Spinal cord (tissue), 10 donors: ENCODE measurements around the gene KRT79. TPM values are rescaled to one million over a fixed set of nuclear protein-coding genes. Genes with fewer than 3 reads are reported as not detected.

ENCODE experiments used
- DNase-seq, 6 donors: peaks; one replicate each; pipeline versions ENCODE4 v3.0.0 to v3.0.0-alpha.2; 2013 to 2015; ENCODE audit warnings: low spot score in 6 of 6, low read depth in 4 of 6
- H3K27ac ChIP-seq: one replicate; pipeline ENCODE4 v1.5.1; 2013; ENCODE audit warnings: low read depth, low read length, control low read depth
- H3K27me3 ChIP-seq: one replicate; pipeline ENCODE4 v1.6.1; 2013; ENCODE audit warnings: low read length; ENCODE audit not compliant: control insufficient read depth, insufficient read depth
- H3K36me3 ChIP-seq: one replicate; pipeline ENCODE4 v1.6.1; 2013; ENCODE audit warnings: low read length; ENCODE audit not compliant: control insufficient read depth, insufficient read depth
- H3K4me1 ChIP-seq: one replicate; pipeline ENCODE4 v1.6.1; 2013; ENCODE audit warnings: low read length; ENCODE audit not compliant: control insufficient read depth, insufficient read depth
- H3K4me3 ChIP-seq: one replicate; pipeline ENCODE4 v1.5.1; 2013; ENCODE audit warnings: low read depth, low read length, control low read depth
- H3K9me3 ChIP-seq: one replicate; pipeline ENCODE4 v1.6.1; 2013; ENCODE audit warnings: low read length; ENCODE audit not compliant: control insufficient read depth, insufficient read depth
- WGBS: methylation state at CpG from one replicate; pipeline ENCODE4 v1.1.5; 2013; ENCODE audit warnings: missing lambda C conversion rate; ENCODE audit not compliant: insufficient coverage; 5-methylcytosine and 5-hydroxymethylcytosine counted together
- polyA plus RNA-seq, 2 donors: library from polyadenylated mRNA; unstranded; fragments of 120-200 nt; gene quantifications; one replicate each; pipeline ENCODE4 v1.2.1, GENCODE V29; 2013; ENCODE audit not compliant: insufficient read length in 2 of 2
- total RNA-seq, 2 donors: library from RNA; depleted of rRNA in 1 of 2; stranded (reverse); fragments of 120-200 nt in 1 of 2; fragments of >200 nt in 1 of 2; gene quantifications; one replicate each; pipeline versions ENCODE4 v1.2.3 to v1.2.4, GENCODE V29; 2013 to 2014
- donor health status: healthy.

The KRT79 gene
- total and polyA plus RNA-seq, 4 donors: 0.10 to 1.4 (median 0.83) TPM

GRCh38 chr12:52820521-52820920 is 13.6 kb downstream of the KRT79 start:
- WGBS: 83% methylated on average over 2 of the region's 6 CpGs
- no peaks in the 10 kb centered on the region for H3K36me3 ChIP-seq
- H3K27ac ChIP-seq: no peak overlapping the region
- peaks cover 2% of the 10 kb centered on the region for H3K4me1 ChIP-seq
- DNase-seq: no peak
- no peak overlapping the region for H3K4me3 ChIP-seq
- H3K9me3 ChIP-seq: no peaks in the 10 kb centered on the region
- H3K27me3 ChIP-seq: no peaks in the 10 kb centered on the region

GRCh38 chr12:52819731-52820510 is 14.2 kb downstream of the KRT79 start:
- Histone ChIP-seq H3K36me3 (no peaks in the 10 kb centered on the region), H3K27me3 (no peaks in the 10 kb centered on the region), H3K4me1 (peaks cover 2% of the 10 kb centered on the region), H3K9me3 (no peaks in the 10 kb centered on the region), H3K27ac (no peak overlapping the region), H3K4me3 (no peak overlapping the region)
- 63% methylated on average over 6 of the region's 7 CpGs for WGBS
- no peak for DNase-seq

GRCh38 chr12:52818887-52819420 is 15.2 kb downstream of the KRT79 start:
- no peak for DNase-seq
- Histone ChIP-seq H3K9me3 (no peaks in the 10 kb centered on the region), H3K4me1 (peaks cover 2% of the 10 kb centered on the region), H3K4me3 (no peak overlapping the region), H3K27ac (no peak overlapping the region), H3K36me3 (no peaks in the 10 kb centered on the region), H3K27me3 (no peaks in the 10 kb centered on the region)
- WGBS: 64% methylated on average over 5 of the region's 7 CpGs

GRCh38 chr12:52818388-52818787 is 15.7 kb downstream of the KRT79 start:
- 18% methylated on average over 4 of the region's 7 CpGs for WGBS
- Histone ChIP-seq H3K27ac (no peak overlapping the region), H3K9me3 (no peaks in the 10 kb centered on the region)

DNA sequence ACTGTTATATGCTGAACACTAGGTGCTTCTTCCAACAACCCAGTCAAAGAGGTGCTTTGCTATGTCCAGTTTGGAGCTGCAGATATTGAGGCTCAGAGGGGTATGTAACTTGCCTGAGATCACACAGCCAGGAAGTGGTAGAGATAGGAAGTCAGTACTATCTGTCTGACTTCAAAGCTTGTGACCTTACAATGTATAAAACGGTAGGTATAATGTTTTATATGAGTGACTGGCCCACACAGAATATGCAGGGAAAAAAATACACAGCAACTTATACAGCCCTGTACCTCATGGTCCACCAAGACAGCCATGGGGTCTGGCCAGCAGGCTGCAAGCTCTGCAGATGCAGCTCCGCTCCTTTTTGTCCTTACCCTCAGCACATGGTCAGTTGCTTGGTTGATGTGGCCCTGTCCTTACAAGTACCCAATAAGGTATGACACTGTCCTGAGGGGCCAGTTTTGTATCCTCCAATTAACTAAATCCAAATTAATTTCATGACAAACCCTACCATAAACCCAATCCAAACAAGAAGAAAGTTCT is 16.3 kb downstream of the KRT79 start:
- Histone ChIP-seq H3K9me3 (no peaks in the 10 kb centered on the region), H3K4me3 (no peak overlapping the region), H3K4me1 (peaks cover 2% of the 10 kb centered on the region), H3K27me3 (no peaks in the 10 kb centered on the region), H3K27ac (no peak overlapping the region), H3K36me3 (no peaks in the 10 kb centered on the region)
- DNase-seq: no peak
- 86% methylated on average over 1 of the region's 2 CpGs for whole genome bisulfite sequencing

More at GRCh38 chr12:52818388-52818787, 15.7 kb downstream of the KRT79 start:
- peaks cover 2% of the 10 kb centered on the region for H3K4me1 ChIP-seq
- no peak overlapping the region for H3K4me3 ChIP-seq
- DNase-seq: no peak
- no peaks in the 10 kb centered on the region for H3K27me3 ChIP-seq
- H3K36me3 ChIP-seq: no peaks in the 10 kb centered on the region

DNA sequence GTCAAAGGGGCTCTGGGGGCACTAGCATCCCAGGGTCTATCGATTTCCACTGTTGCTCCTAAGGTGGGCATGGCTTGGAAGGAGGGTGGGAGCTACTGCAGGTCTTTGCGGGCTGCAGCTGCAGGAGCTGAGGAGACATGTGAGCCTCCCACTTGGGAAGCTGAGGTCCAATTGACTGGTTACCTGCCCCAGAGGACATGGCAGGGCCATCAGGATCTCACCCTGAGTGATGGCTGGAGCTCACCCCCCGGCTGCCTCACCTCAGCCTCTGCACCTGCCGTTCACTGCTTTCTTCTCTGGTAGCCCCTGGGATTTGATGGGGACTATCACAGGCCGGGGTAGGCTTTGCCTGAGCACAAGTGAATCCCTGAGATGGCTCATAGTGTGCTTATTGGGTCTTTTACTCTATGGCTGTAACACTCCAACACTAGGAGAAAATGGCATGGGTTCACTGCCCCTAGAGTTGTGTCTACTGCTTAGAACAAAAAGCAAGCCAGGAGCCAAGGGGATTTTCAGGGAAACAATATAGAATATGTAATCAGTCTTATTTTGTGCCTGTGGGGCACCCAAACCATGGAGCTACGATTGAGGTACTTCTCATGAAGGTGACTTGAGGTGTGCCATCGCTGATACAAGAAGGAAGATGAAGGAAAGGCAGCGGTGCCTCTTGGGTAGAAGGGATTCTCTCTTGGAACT is 17.0 kb downstream of the KRT79 start:
- H3K27me3 ChIP-seq: no peaks in the 10 kb centered on the region
- no peaks in the 10 kb centered on the region for H3K36me3 ChIP-seq
- no peaks in the 10 kb centered on the region for H3K9me3 ChIP-seq
- H3K4me3 ChIP-seq: no peak overlapping the region
- no peak for DNase-seq
- no peaks in the 10 kb centered on the region for H3K4me1 ChIP-seq
- no peak overlapping the region for H3K27ac ChIP-seq
- WGBS: 94% methylated on average over 7 of the region's 8 CpGs

- H3K27ac ChIP-seq: no peak overlapping the region
- DNase-seq: no peak
- no peaks in the 10 kb centered on the region for H3K9me3 ChIP-seq
- 92% methylated on average over 5 of the region's 9 CpGs for WGBS
- H3K36me3 ChIP-seq: no peaks in the 10 kb centered on the region
- H3K4me3 ChIP-seq: no peak overlapping the region
- H3K27me3 ChIP-seq: no peaks in the 10 kb centered on the region
- no peaks in the 10 kb centered on the region for H3K4me1 ChIP-seq
Observed at GRCh38 chr12:52815676-52816588, 18.2 kb downstream of the KRT79 start.

GRCh38 chr12:52815161-52815560 is 18.9 kb downstream of the KRT79 start:
- no peaks in the 10 kb centered on the region for H3K9me3 ChIP-seq
- H3K27ac ChIP-seq: no peak overlapping the region
- WGBS: 100% methylated on average over 1 of the region's 4 CpGs
- DNase-seq: no peak
- H3K27me3 ChIP-seq: no peaks in the 10 kb centered on the region
- no peak overlapping the region for H3K4me3 ChIP-seq
- H3K36me3 ChIP-seq: no peaks in the 10 kb centered on the region
- no peaks in the 10 kb centered on the region for H3K4me1 ChIP-seq

- 97% methylated on average over 4 of the region's 4 CpGs for WGBS
- Histone ChIP-seq H3K27ac (no peak overlapping the region), H3K4me1 (no peaks in the 10 kb centered on the region), H3K27me3 (no peaks in the 10 kb centered on the region), H3K9me3 (no peaks in the 10 kb centered on the region), H3K36me3 (no peaks in the 10 kb centered on the region), H3K4me3 (no peak overlapping the region)
- DNase-seq: no peak
Observed at GRCh38 chr12:52814710-52815155, 19.4 kb downstream of the KRT79 start.
